Erythroblast (primary cell): Measurements from ENCODE around the gene KANSL1.
"Not testable (repeated sequence)": the region's sequence is repeated elsewhere in the genome, so short reads cannot be mapped to it uniquely, and the experiment has no call there.

ENCODE experiments used
- DNase-seq, 2 experiments: peaks; one replicate each; lab custom pipeline; 2025; lab: John Stamatoyannopoulos, UW
- GATA1 ChIP-seq: IDR thresholded peaks from 2 replicates; pipeline ENCODE4 v1.6.1; 2011; ENCODE audit warnings: low read depth, mild to moderate bottlenecking, control low read depth, low read length, moderate library complexity
- POLR2A ChIP-seq: IDR thresholded peaks from 2 replicates; pipeline ENCODE4 v1.6.1; 2011; ENCODE audit warnings: mild to moderate bottlenecking, low read length

The KANSL1 gene

DNA sequence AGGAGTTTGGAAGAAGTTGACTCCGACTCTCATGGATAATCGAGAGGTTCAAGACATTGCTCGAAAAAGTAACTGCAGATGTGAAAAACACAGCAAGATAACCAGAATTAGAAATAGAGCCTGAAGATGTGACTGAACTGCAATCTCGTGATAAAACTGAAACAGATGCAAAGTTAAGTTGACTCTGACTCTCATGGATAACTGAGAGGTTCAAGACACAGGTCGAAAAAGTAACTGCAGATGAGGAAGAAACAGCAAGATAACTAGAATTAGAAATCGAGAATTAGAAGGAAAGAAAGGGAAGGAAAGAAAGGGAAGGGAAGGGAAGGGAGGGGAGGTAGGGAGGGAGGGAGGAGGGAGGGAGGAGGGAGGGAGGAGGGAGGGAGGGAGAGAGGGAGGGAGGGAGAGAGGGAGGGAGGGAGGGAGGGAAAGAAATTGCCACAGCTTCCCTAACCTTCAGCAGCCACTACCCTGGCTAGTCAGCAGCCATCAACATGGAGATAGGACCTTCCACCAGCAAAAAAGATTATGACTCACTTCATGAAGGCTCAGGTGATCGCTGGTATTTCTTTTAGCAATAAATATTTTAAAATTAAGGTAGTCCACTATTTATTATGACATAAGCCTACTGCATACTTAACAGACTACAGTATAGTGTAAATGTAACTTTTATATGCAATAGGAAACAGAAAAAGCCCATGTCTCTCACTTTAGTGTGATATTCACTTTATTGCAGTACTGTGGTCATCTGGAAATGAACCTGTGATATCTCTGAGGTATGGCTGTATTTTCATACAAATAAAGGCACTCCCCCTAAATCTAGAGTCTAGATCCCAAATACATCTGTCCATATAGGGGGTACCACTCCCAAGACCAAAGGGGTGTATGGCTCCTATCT, 68.3 kb downstream of the KANSL1 start:
- TF ChIP-seq GATA1 = no peak
- TF ChIP-seq POLR2A = no peak

GRCh38 chr17:46123607-46124006, 69.6 kb downstream of the KANSL1 start:
- DNase-seq = no peak
- TF ChIP-seq GATA1 (no peak), POLR2A (no peak)

More for the DNA sequence above, 68.3 kb downstream of the KANSL1 start:
- DNase-seq = peak in 1 of 2 experiments; percentile 49

DNA sequence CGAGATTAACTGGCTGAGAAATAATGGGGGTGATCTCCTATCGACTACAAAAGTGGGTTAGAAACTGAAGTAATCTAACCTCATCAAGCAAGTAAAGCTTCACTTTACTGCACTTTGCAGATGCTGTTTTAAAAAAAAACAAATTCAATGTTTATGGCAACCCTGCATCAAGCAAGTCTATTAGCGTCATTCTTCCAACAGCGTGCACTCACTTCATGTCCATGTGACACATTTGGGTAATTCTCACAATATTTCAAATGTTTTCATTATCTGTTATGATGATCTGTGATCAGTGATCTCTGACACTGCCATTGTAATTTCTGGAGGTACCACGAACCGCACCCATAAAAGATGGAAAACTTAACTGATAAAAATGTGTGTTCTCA, 70.8 kb downstream of the KANSL1 start:
- DNase-seq = no peak
- no peak for TF ChIP-seq POLR2A
- no peak for TF ChIP-seq GATA1

GRCh38 chr17:46121841-46122485, 71.3 kb downstream of the KANSL1 start:
- TF ChIP-seq POLR2A (no peak), GATA1 (no peak)

GRCh38 chr17:46121165-46121764, 72.0 kb downstream of the KANSL1 start:
- TF ChIP-seq GATA1 (no peak), POLR2A (no peak)
- no peak for DNase-seq

More at GRCh38 chr17:46121841-46122485, 71.3 kb downstream of the KANSL1 start:
- no peak for DNase-seq

DNA sequence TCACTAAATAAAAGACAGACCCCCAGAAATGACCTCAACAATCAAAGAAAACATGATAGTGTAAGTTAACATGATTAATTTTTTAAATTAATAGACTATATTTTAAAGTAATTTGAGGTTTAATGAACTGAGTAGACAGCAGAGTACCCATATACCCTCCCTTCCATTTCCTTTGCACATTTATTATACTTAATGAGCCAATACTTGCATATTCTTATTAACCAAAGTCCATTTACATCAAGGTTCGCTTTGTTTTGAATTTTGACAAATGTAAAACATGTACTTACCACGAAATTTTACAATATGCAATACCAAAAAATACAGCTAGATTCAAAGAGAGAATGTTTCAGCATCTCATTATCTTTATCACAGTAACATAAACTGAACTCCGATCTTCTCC, 72.7 kb downstream of the KANSL1 start:
- no peak for DNase-seq
- TF ChIP-seq GATA1 = no peak
- no peak for TF ChIP-seq POLR2A

- no peak for DNase-seq
- TF ChIP-seq GATA1 (no peak), POLR2A (no peak)
Measured at GRCh38 chr17:46120078-46120477, 73.2 kb downstream of the KANSL1 start.

DNA sequence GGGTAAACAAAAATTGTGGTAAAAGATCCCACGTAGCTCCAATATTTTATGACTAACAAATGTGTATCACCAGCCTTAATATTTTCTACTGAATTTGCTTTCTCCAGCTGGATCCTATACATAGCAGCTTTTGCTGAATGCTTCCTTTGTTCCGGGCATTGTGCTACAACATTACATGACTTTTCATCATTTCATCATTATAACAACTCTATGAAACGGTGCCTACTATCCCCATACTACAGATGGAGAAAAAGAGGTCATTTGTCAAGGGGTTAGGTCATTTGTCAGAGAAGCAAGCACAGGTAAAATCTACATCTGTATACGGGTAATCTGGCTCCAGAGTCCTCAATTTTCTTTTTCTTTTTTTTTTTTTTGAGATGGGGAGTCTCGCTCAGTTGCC, 74.3 kb downstream of the KANSL1 start:
- no peak for TF ChIP-seq POLR2A
- no peak for TF ChIP-seq GATA1
- no peak for DNase-seq

- no peak for DNase-seq
- TF ChIP-seq POLR2A = no peak
- no peak for TF ChIP-seq GATA1
Measured at GRCh38 chr17:46117850-46118696, 75.2 kb downstream of the KANSL1 start.

DNA sequence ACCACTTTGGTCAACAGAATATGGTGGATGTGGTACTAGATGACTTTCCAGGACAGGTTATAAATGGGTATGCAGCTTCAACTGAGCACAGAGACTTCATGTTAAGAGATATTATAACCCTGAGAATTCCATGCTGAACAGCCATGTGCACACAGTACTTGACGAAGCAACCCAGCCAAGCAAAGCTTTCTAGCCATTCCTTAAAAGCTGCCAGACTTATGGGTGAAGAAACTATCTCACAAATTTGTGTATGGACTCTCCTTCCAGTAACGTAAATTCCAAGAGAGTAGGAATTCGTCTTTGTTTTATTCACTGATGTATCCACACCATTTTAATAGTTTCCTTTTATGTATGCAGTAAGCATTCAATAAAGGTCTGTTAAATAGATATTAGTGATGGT, 76.1 kb downstream of the KANSL1 start:
- no peak for TF ChIP-seq POLR2A
- TF ChIP-seq GATA1 = no peak
- no peak for DNase-seq

DNA sequence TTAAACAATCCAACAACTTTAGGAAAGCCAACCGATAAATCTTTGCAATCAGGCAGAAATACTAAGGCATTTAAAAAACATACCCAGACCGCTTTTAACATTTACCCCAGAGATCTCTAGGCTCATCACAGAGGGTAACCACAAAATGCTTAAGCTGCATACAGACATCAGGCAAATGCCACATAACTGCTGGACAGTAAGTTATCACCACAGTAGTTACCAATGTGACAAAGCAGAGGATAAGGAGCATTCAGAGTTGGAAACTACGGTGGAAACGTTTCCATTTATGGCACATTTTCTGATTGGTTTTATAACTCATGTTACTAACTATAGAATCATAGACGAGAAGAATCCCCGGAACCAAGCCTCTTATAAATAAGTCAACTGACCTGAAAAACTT, 77.5 kb downstream of the KANSL1 start:
- no peak for TF ChIP-seq GATA1
- no peak for TF ChIP-seq POLR2A
- DNase-seq = no peak

DNA sequence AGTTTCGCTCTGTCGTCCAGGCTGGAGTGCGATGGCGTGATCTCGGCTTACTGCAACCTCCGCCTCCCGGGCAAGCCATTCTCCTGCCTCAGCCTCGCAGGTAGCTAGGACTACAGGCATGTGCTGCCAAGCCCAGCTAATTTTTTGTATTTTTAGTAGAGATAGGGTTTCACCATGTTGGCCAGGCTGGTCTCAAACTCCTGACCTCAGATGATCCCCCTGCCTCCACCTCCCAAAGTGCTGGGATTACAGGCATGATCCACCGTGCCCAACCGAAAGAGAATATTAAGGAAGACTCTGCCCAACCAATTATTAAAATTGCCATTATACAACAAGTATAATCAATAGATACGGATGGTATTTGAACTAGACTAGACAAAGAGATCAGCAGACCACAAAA, 82.0 kb downstream of the KANSL1 start:
- DNase-seq = not testable (repeated sequence)

GRCh38 chr17:46110219-46110618, 83.0 kb downstream of the KANSL1 start:
- no peak for DNase-seq
- TF ChIP-seq GATA1 (no peak), POLR2A (no peak)
